SK-N-SH (cell line): Measurements from ENCODE around the gene MAN1A1. TPM values are rescaled to one million over a fixed set of nuclear protein-coding genes. Genes with fewer than 3 reads are reported as not detected.

Experiments
- CTCF ChIA-PET: fragments of 300-600, 350-600 bp; formaldehyde crosslinking; extraction: SDS; loops from one replicate; lab custom pipeline; 2021; lab: Yijun Ruan, JAX
- POLR2A ChIA-PET: fragments of 350-600 bp; sonication (Branson Sonifier 250); formaldehyde crosslinking; extraction: SDS; loops from one replicate; lab custom pipeline; 2020; ENCODE audit warnings: antibody characterized with exemption, inconsistent platforms; lab: Yijun Ruan, JAX
- DNase-seq: peaks from one replicate; pipeline ENCODE4 v3.0.0; 2012
- H2AFZ ChIP-seq: fragments of 200-600 bp; sonication (generic); 2 replicates; pipeline ENCODE4 v1.8.1; 2016; ENCODE audit warnings: antibody characterized with exemption, mild to moderate bottlenecking, low read depth
- H3F3A ChIP-seq: fragments of 200-600 bp; sonication (generic); replicated peaks from 2 replicates; pipeline ENCODE3; 2016; ENCODE audit warnings: antibody characterized with exemption, mild to moderate bottlenecking; ENCODE audit not compliant: insufficient read depth
- H3K27ac ChIP-seq, 2 experiments: fragments of 200-500 bp in 1 of 2; fragments of 200-600 bp in 1 of 2; sonication (Bioruptor generic) in 1 of 2; sonication (generic), shearing (Covaris generic) in 1 of 2; 2 replicates each; pipeline versions ENCODE4 v1.5.1 to v1.6.1; 2014 to 2016; ENCODE audit warnings: low read depth in 2 of 2, inconsistent platforms in 1 of 2, low read length in 1 of 2, mild to moderate bottlenecking in 1 of 2, mixed read lengths in 1 of 2
- H3K27me3 ChIP-seq: fragments of 200-600 bp; sonication (generic), shearing (Covaris generic); 2 replicates; pipeline ENCODE4 v1.6.1; 2016; ENCODE audit warnings: mixed run types; ENCODE audit not compliant: insufficient read depth
- H3K36me3 ChIP-seq, 2 experiments: fragments of 200-500 bp in 1 of 2; fragments of 200-600 bp in 1 of 2; sonication (Bioruptor generic) in 1 of 2; sonication (generic) in 1 of 2; replicated peaks in 1 of 2; 2 replicates each; pipeline versions ENCODE3 to v1.5.1; 2014 to 2016; ENCODE audit warnings: low read length in 1 of 2, mild to moderate bottlenecking in 1 of 2; ENCODE audit not compliant: insufficient read depth in 2 of 2, control insufficient read depth in 1 of 2
- H3K4me1 ChIP-seq, 2 experiments: fragments of 200-500 bp in 1 of 2; fragments of 200-600 bp in 1 of 2; sonication (Bioruptor generic) in 1 of 2; sonication (generic), shearing (Covaris generic) in 1 of 2; 2 replicates each; pipeline versions ENCODE4 v1.5.1 to v1.6.1; 2014 to 2016; ENCODE audit warnings: low read depth in 1 of 2, low read length in 1 of 2, mixed run types in 1 of 2; ENCODE audit not compliant: insufficient read depth in 2 of 2, control insufficient read depth in 1 of 2
- H3K4me2 ChIP-seq: fragments of 200-600 bp; sonication (generic), shearing (Covaris generic); 2 replicates; pipeline ENCODE4 v1.6.1; 2017; ENCODE audit warnings: mixed run types
- H3K4me3 ChIP-seq, 2 experiments: fragments of 200-500 bp in 1 of 2; fragments of 200-600 bp in 1 of 2; sonication (Bioruptor generic) in 1 of 2; sonication (generic), shearing (Covaris generic) in 1 of 2; 2 replicates each; pipeline versions ENCODE4 v1.5.1 to v1.8.1; 2014 to 2016; ENCODE audit warnings: low read depth in 2 of 2, inconsistent platforms in 1 of 2, low read length in 1 of 2, mild to moderate bottlenecking in 1 of 2, mixed read lengths in 1 of 2, moderate library complexity in 1 of 2
- H3K79me2 ChIP-seq: fragments of 200-600 bp; sonication (generic); 2 replicates; pipeline ENCODE4 v1.8.1; 2017; ENCODE audit warnings: mild to moderate bottlenecking; ENCODE audit not compliant: insufficient read depth
- H3K9ac ChIP-seq: fragments of 200-600 bp; sonication (generic); 2 replicates; pipeline ENCODE4 v1.6.1; 2017; ENCODE audit warnings: mixed run types
- H3K9me2 ChIP-seq: fragments of 200-600 bp; sonication (generic); 2 replicates; pipeline ENCODE4 v1.6.1; 2017; ENCODE audit warnings: mixed run types
- H3K9me3 ChIP-seq: fragments of 200-600 bp; sonication (generic); 2 replicates; pipeline ENCODE4 v1.6.1; 2017; ENCODE audit warnings: mixed run types, mild to moderate bottlenecking, moderate library complexity
- H4K20me1 ChIP-seq: fragments of 200-600 bp; sonication (generic); 2 replicates; pipeline ENCODE4 v1.6.1; 2017; ENCODE audit warnings: mild to moderate bottlenecking, mixed run types; ENCODE audit not compliant: insufficient read depth
- FOXJ3 ChIP-seq: sonication (generic); formaldehyde crosslinking; IDR thresholded peaks from 2 replicates; pipeline ENCODE4 v1.5.1; 2020; ENCODE audit warnings: mild to moderate bottlenecking, missing genetic modification reagents
- RFX5 ChIP-seq: IDR thresholded peaks from 2 replicates; pipeline ENCODE4 v1.6.1; 2012; ENCODE audit warnings: mild to moderate bottlenecking, improper control_type of control experiment, low read length
- SIN3A ChIP-seq: IDR thresholded peaks from 2 replicates; pipeline ENCODE4 v1.6.1; 2012; ENCODE audit warnings: low read depth, mild to moderate bottlenecking, low read length, moderate library complexity, borderline replicate concordance
- SMC3 ChIP-seq: IDR thresholded peaks from 2 replicates; pipeline ENCODE4 v1.6.1; 2012; ENCODE audit warnings: low read depth, low read length, improper control_type of control experiment
- YY1 ChIP-seq: IDR thresholded peaks from 2 replicates; pipeline ENCODE4 v1.4.0; 2012; ENCODE audit warnings: low read depth, mild to moderate bottlenecking
- ZBTB33 ChIP-seq: IDR thresholded peaks from 2 replicates; pipeline ENCODE4 v1.4.0; 2012; ENCODE audit warnings: low read depth, borderline replicate concordance
- WGBS: methylation state at CpG from one replicate; pipeline ENCODE4 v1.1.6; 2017; ENCODE audit warnings: low lambda C conversion rate; 5-methylcytosine and 5-hydroxymethylcytosine counted together
- polyA plus RNA-seq, 3 experiments: library from polyadenylated mRNA; depleted of rRNA; stranded (reverse); fragments of >200 nt; gene quantifications; 2 replicates each; pipeline ENCODE4 v1.2.3, GENCODE V29; 2012
- TF ChIP-seq, protein P1 (sequence below): fragments of 200-600 bp; sonication (generic); IDR thresholded peaks from 2 replicates; pipeline ENCODE4 v1.6.1; 2017; ENCODE audit warnings: antibody characterized with exemption, mild to moderate bottlenecking, moderate library complexity
- TF ChIP-seq, protein P2 (sequence below): IDR thresholded peaks from 2 replicates; pipeline ENCODE4; 2012

Gene MAN1A1
- polyA plus RNA-seq, 1 of the 3 experiments (the other 2 are of a cell fraction), result 28.0 TPM

DNA sequence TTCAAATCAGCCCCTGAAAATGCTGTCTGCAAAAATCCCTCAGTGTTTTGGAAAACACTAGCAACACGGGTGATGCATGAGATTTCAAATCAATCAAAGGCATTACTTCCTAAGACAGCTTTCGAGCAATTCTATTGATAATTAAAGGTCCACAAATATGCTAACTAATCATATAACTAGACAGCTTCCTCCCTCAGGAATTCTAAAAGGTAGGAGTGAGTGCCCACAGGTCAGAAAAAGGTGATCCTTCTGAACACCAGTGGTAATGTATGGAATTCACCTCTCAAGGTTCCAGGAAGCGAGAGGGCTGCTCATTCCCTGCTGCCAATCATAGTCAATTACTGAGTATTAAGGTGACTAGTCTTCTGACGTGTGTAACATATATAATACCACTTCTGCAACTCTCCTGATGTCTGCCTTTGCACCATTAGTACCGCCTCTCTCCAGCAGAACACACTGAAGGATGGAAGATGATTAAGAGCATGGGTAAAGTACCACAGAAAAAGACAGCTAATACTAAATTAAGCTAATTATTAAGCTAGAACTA, 16.4 kb downstream of the MAN1A1 start (continued):
- TF ChIP-seq ZBTB33 (no peak), SIN3A (no peak)

DNA sequence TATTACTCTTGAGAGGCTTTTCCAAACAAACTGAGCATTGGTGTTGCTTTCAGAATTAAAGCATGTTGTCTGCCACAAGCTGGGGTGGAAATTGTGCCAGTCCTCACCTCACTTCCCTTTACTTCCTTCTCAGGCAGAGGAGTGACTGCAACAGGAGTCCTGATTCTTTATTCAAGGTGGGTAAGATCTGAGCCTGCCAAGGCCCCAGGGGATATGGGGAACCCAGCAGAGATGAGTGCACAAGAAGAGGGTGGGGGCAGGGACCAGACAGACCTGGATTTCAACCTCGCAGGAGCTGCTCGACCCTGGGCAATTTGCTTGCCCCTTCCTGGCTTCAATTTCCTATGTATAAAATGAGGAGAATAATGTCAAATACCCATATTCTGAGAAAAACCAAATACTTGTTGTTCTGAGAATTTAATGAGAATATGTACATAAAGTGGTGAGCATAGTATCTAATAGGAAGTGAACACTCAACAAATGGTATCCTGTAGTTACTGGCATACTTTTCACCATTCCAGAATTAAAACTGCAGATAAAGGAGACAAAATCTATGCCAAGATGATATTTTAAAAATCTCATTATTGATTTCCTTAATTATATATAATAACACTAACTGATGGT, 17.8 kb downstream of the MAN1A1 start:
- CTCF ChIA-PET, result interaction anchor here (3.0 kb wide), 1 partner anchor 102 kb away, joined by 7 read pairs; no protein-coding TSS in a partner anchor

GRCh38 chr6:119330520-119331113, 18.9 kb downstream of the MAN1A1 start:
- DNase-seq, result no peak
- H3K9me2 ChIP-seq, result no peaks in the 10 kb centered on the region
- H3K4me1 ChIP-seq, result peaks cover 0 to 38% of the 10 kb centered on the region in 2 experiments; a peak in 2 of 4 replicates
- H3K27ac ChIP-seq, result no peak overlapping the region
- H3K79me2 ChIP-seq, result peaks cover 6% of the 10 kb centered on the region; the same call in 1 of the 2 replicates
- no peak for TF ChIP-seq YY1
- no peak for TF ChIP-seq SMC3
- TF ChIP-seq, protein P1, sequence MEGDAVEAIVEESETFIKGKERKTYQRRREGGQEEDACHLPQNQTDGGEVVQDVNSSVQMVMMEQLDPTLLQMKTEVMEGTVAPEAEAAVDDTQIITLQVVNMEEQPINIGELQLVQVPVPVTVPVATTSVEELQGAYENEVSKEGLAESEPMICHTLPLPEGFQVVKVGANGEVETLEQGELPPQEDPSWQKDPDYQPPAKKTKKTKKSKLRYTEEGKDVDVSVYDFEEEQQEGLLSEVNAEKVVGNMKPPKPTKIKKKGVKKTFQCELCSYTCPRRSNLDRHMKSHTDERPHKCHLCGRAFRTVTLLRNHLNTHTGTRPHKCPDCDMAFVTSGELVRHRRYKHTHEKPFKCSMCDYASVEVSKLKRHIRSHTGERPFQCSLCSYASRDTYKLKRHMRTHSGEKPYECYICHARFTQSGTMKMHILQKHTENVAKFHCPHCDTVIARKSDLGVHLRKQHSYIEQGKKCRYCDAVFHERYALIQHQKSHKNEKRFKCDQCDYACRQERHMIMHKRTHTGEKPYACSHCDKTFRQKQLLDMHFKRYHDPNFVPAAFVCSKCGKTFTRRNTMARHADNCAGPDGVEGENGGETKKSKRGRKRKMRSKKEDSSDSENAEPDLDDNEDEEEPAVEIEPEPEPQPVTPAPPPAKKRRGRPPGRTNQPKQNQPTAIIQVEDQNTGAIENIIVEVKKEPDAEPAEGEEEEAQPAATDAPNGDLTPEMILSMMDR, result no peak
- H3K9me3 ChIP-seq, result no peaks in the 10 kb centered on the region
- peaks cover 0 to 10% of the 10 kb centered on the region in 2 experiments for H3K36me3 ChIP-seq
- no peak overlapping the region for H2AFZ ChIP-seq
- H4K20me1 ChIP-seq, result peaks cover 17% of the 10 kb centered on the region; the same call in 1 of the 2 replicates
- H3K4me3 ChIP-seq, result no peak overlapping the region
- H3K27me3 ChIP-seq, result no peaks in the 10 kb centered on the region
- no peaks in the 10 kb centered on the region for H3F3A ChIP-seq
- H3K4me2 ChIP-seq, result no peak overlapping the region
- POLR2A ChIA-PET, result no interaction called here
- 93% methylated on average over 4 of the region's 4 CpGs for WGBS
- CTCF ChIA-PET, result no interaction called here
- H3K9ac ChIP-seq, result no peak overlapping the region

More for the DNA sequence above, 17.8 kb downstream of the MAN1A1 start:
- Histone ChIP-seq H3F3A (peaks cover 3% of the 10 kb centered on the region), H3K27me3 (no peaks in the 10 kb centered on the region), H2AFZ (no peak overlapping the region), H3K9me3 (no peaks in the 10 kb centered on the region), H3K36me3 (peaks cover 0 to 10% of the 10 kb centered on the region in 2 experiments), H3K4me1 (peaks cover 0 to 35% of the 10 kb centered on the region in 2 experiments; a peak in 2 of 4 replicates), H3K9ac (no peak overlapping the region), H3K27ac (peak overlapping the region in 1 of 2 experiments; percentile 28; a peak in 1 of 4 replicates), H3K79me2 (peaks cover 6% of the 10 kb centered on the region; the same call in 1 of the 2 replicates), H3K4me3 (no peak overlapping the region), H3K4me2 (no peak overlapping the region), H4K20me1 (peaks cover 17% of the 10 kb centered on the region; the same call in 1 of the 2 replicates), H3K9me2 (no peaks in the 10 kb centered on the region)
- DNase-seq, result no peak
- POLR2A ChIA-PET, result interaction anchor here (0.7 kb wide), 1 partner anchor 91 kb away, joined by 4 read pairs; no protein-coding TSS in a partner anchor
- TF ChIP-seq FOXJ3 (CRISPR knock-in tag), result no peak
- TF ChIP-seq, protein P2, sequence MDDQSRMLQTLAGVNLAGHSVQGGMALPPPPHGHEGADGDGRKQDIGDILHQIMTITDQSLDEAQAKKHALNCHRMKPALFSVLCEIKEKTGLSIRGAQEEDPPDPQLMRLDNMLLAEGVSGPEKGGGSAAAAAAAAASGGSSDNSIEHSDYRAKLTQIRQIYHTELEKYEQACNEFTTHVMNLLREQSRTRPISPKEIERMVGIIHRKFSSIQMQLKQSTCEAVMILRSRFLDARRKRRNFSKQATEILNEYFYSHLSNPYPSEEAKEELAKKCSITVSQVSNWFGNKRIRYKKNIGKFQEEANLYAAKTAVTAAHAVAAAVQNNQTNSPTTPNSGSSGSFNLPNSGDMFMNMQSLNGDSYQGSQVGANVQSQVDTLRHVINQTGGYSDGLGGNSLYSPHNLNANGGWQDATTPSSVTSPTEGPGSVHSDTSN, result no peak
- no peak for TF ChIP-seq RFX5
- whole genome bisulfite sequencing, result 65% methylated on average over 2 of the region's 2 CpGs
